Duodenal mucosa (tissue), 2 donors: Measurements from ENCODE around the gene GPR6.

Experiments used
- H3K27ac ChIP-seq: one replicate; pipeline ENCODE4 v1.7.0; 2013; ENCODE audit warnings: low read depth, low read length
- H3K27me3 ChIP-seq, 2 donors: one replicate each; pipeline ENCODE4 v1.7.0; 2013; ENCODE audit warnings: low read length in 2 of 2, control low read depth in 1 of 2; ENCODE audit not compliant: insufficient read depth in 2 of 2, control insufficient read depth in 1 of 2
- H3K36me3 ChIP-seq, 2 donors: one replicate each; pipeline ENCODE4 v1.7.0; 2013; ENCODE audit warnings: low read length in 2 of 2, control low read depth in 1 of 2; ENCODE audit not compliant: insufficient read depth in 2 of 2, control insufficient read depth in 1 of 2
- H3K4me1 ChIP-seq, 2 donors: one replicate each; pipeline ENCODE4 v1.7.0; 2013; ENCODE audit warnings: low read length in 2 of 2, control low read depth in 1 of 2; ENCODE audit not compliant: insufficient read depth in 2 of 2, control insufficient read depth in 1 of 2
- H3K4me3 ChIP-seq, 2 donors: one replicate each; pipeline ENCODE4 v1.7.0; 2013; ENCODE audit warnings: low read length in 2 of 2, low read depth in 1 of 2
- H3K9ac ChIP-seq, 2 donors: one replicate each; pipeline ENCODE4 v1.7.0; 2013; ENCODE audit warnings: low read length in 2 of 2, low read depth in 1 of 2
- H3K9me3 ChIP-seq, 2 donors: one replicate each; pipeline ENCODE4 v1.7.0; 2013; ENCODE audit warnings: low read length in 2 of 2, control low read depth in 1 of 2; ENCODE audit not compliant: control insufficient read depth in 1 of 2

The GPR6 gene

GRCh38 chr6:109962271-109962670 is 15.8 kb upstream of the GPR6 start:
- Histone ChIP-seq H3K9ac (no peak overlapping the region), H3K4me1 (no peaks in the 10 kb centered on the region), H3K27me3 (no peaks in the 10 kb centered on the region), H3K27ac (no peak overlapping the region), H3K4me3 (no peak overlapping the region), H3K36me3 (no peaks in the 10 kb centered on the region), H3K9me3 (peaks cover 0 to 2% of the 10 kb centered on the region in 2 donors)

GRCh38 chr6:109963598-109964170 is 14.4 kb upstream of the GPR6 start:
- H3K9me3 ChIP-seq, result peaks cover 0 to 2% of the 10 kb centered on the region in 2 donors
- H3K9ac ChIP-seq, result no peak overlapping the region
- H3K4me1 ChIP-seq, result no peaks in the 10 kb centered on the region
- no peak overlapping the region for H3K27ac ChIP-seq
- H3K27me3 ChIP-seq, result no peaks in the 10 kb centered on the region
- H3K4me3 ChIP-seq, result no peak overlapping the region
- no peaks in the 10 kb centered on the region for H3K36me3 ChIP-seq

GRCh38 chr6:109964949-109965348 is 13.2 kb upstream of the GPR6 start:
- Histone ChIP-seq H3K9ac (no peak overlapping the region), H3K27me3 (no peaks in the 10 kb centered on the region), H3K27ac (no peak overlapping the region), H3K9me3 (peaks cover 0 to 2% of the 10 kb centered on the region in 2 donors), H3K4me1 (no peaks in the 10 kb centered on the region), H3K36me3 (no peaks in the 10 kb centered on the region), H3K4me3 (no peak overlapping the region)

GRCh38 chr6:109966299-109966698 is 11.8 kb upstream of the GPR6 start:
- H3K9me3 ChIP-seq, result peaks cover 0 to 2% of the 10 kb centered on the region in 2 donors
- H3K9ac ChIP-seq, result no peak overlapping the region
- H3K4me3 ChIP-seq, result no peak overlapping the region
- no peaks in the 10 kb centered on the region for H3K36me3 ChIP-seq
- H3K27me3 ChIP-seq, result no peaks in the 10 kb centered on the region
- H3K27ac ChIP-seq, result no peak overlapping the region
- H3K4me1 ChIP-seq, result no peaks in the 10 kb centered on the region

- Histone ChIP-seq H3K4me3 (no peak overlapping the region), H3K9ac (no peak overlapping the region), H3K36me3 (no peaks in the 10 kb centered on the region), H3K9me3 (no peaks in the 10 kb centered on the region), H3K4me1 (no peaks in the 10 kb centered on the region), H3K27me3 (peaks cover 5 to 8% of the 10 kb centered on the region in 2 donors), H3K27ac (no peak overlapping the region)
Measured at GRCh38 chr6:109977791-109978173, 329 bp upstream of the GPR6 start.

- no peaks in the 10 kb centered on the region for H3K9me3 ChIP-seq
- H3K36me3 ChIP-seq, result no peaks in the 10 kb centered on the region
- no peak overlapping the region for H3K9ac ChIP-seq
- H3K27me3 ChIP-seq, result peaks cover 3 to 8% of the 10 kb centered on the region in 2 donors
- no peak overlapping the region for H3K4me3 ChIP-seq
- no peaks in the 10 kb centered on the region for H3K4me1 ChIP-seq
- no peak overlapping the region for H3K27ac ChIP-seq
Measured at GRCh38 chr6:109979033-109979921, 1.2 kb downstream of the GPR6 start.

GRCh38 chr6:109984410-109984809 is 6.3 kb downstream of the GPR6 start:
- Histone ChIP-seq H3K4me3 (no peak overlapping the region), H3K27ac (no peak overlapping the region), H3K9ac (no peak overlapping the region), H3K9me3 (no peaks in the 10 kb centered on the region), H3K36me3 (no peaks in the 10 kb centered on the region), H3K4me1 (no peaks in the 10 kb centered on the region), H3K27me3 (peaks cover 0 to 1% of the 10 kb centered on the region in 2 donors)

GRCh38 chr6:109987196-109987595 is 9.1 kb downstream of the GPR6 start:
- H3K36me3 ChIP-seq, result no peaks in the 10 kb centered on the region
- H3K27me3 ChIP-seq, result peaks cover 0 to 3% of the 10 kb centered on the region in 2 donors
- H3K9me3 ChIP-seq, result no peaks in the 10 kb centered on the region
- no peak overlapping the region for H3K4me3 ChIP-seq
- no peak overlapping the region for H3K27ac ChIP-seq
- H3K4me1 ChIP-seq, result no peaks in the 10 kb centered on the region
- H3K9ac ChIP-seq, result no peak overlapping the region

- Histone ChIP-seq H3K27ac (no peak overlapping the region), H3K36me3 (no peaks in the 10 kb centered on the region), H3K27me3 (peaks cover 0 to 8% of the 10 kb centered on the region in 2 donors), H3K9me3 (no peaks in the 10 kb centered on the region), H3K9ac (no peak overlapping the region), H3K4me3 (no peak overlapping the region), H3K4me1 (no peaks in the 10 kb centered on the region)
Measured at GRCh38 chr6:109991201-109992101, 13.3 kb downstream of the GPR6 start.
